MG63 (cell line): ENCODE measurements around the gene GALNT14. TPM values are rescaled to one million over a fixed set of nuclear protein-coding genes. Genes with fewer than 3 reads are reported as not detected.

Experiments
- DNase-seq: peaks from one replicate; pipeline ENCODE4 v3.0.0-alpha.2; 2020
- H3K27me3 ChIP-seq: fragments of 250-450 bp; sonication (Bioruptor Pico); 2 replicates; pipeline ENCODE4 v1.5.1; 2020; ENCODE audit warnings: mild to moderate bottlenecking, moderate library complexity
- H3K36me3 ChIP-seq: fragments of 250-450 bp; sonication (Bioruptor Pico); 2 replicates; pipeline ENCODE4 v1.5.1; 2020; ENCODE audit warnings: mild to moderate bottlenecking, moderate library complexity
- H3K4me3 ChIP-seq: fragments of 250-450 bp; sonication (Bioruptor Pico); 2 replicates; pipeline ENCODE4 v1.5.1; 2020; ENCODE audit warnings: mild to moderate bottlenecking, moderate library complexity
- H3K9me3 ChIP-seq: fragments of 250-450 bp; sonication (Bioruptor Pico); 2 replicates; pipeline ENCODE4 v1.5.1; 2020; ENCODE audit warnings: mild to moderate bottlenecking, moderate library complexity
- total RNA-seq: library from RNA; depleted of rRNA; stranded (reverse); fragments of >200 nt; shearing (Covaris generic); gene quantifications from 2 replicates; pipeline ENCODE4 v1.2.3, GENCODE V29; 2014; ENCODE audit warnings: low replicate concordance

The GALNT14 gene
- total RNA-seq, 1 experiment from 2014 or later, result 3.9 TPM

- Histone ChIP-seq H3K4me3 (no peak overlapping the region), H3K9me3 (no peaks in the 10 kb centered on the region), H3K27me3 (no peaks in the 10 kb centered on the region), H3K36me3 (no peaks in the 10 kb centered on the region)
- no peak for DNase-seq
Measured at GRCh38 chr2:31014516-31014915, 123.7 kb downstream of the GALNT14 start.

- no peaks in the 10 kb centered on the region for H3K36me3 ChIP-seq
- H3K4me3 ChIP-seq, result no peak overlapping the region
- no peak for DNase-seq
- no peaks in the 10 kb centered on the region for H3K9me3 ChIP-seq
- no peaks in the 10 kb centered on the region for H3K27me3 ChIP-seq
Measured at GRCh38 chr2:31013301-31013700, 124.9 kb downstream of the GALNT14 start.

- no peaks in the 10 kb centered on the region for H3K9me3 ChIP-seq
- DNase-seq, result no peak
Measured at GRCh38 chr2:31012406-31012805, 125.8 kb downstream of the GALNT14 start.

GRCh38 chr2:31011587-31011986, 126.7 kb downstream of the GALNT14 start:
- no peak for DNase-seq
- H3K4me3 ChIP-seq, result no peak overlapping the region
- H3K9me3 ChIP-seq, result no peaks in the 10 kb centered on the region
- H3K27me3 ChIP-seq, result no peaks in the 10 kb centered on the region
- H3K36me3 ChIP-seq, result no peaks in the 10 kb centered on the region

More at GRCh38 chr2:31012406-31012805, 125.8 kb downstream of the GALNT14 start:
- Histone ChIP-seq H3K27me3 (no peaks in the 10 kb centered on the region), H3K4me3 (no peak overlapping the region), H3K36me3 (no peaks in the 10 kb centered on the region)

- no peak for DNase-seq
- Histone ChIP-seq H3K27me3 (no peaks in the 10 kb centered on the region), H3K9me3 (no peaks in the 10 kb centered on the region)
Measured at GRCh38 chr2:31008561-31009114, 129.6 kb downstream of the GALNT14 start.

GRCh38 chr2:31004257-31004656, 134.0 kb downstream of the GALNT14 start:
- no peaks in the 10 kb centered on the region for H3K9me3 ChIP-seq
- no peaks in the 10 kb centered on the region; the same call in 1 of the 2 replicates for H3K27me3 ChIP-seq
- H3K36me3 ChIP-seq, result no peaks in the 10 kb centered on the region
- H3K4me3 ChIP-seq, result no peak overlapping the region
- DNase-seq, result no peak

More at GRCh38 chr2:31008561-31009114, 129.6 kb downstream of the GALNT14 start:
- Histone ChIP-seq H3K36me3 (no peaks in the 10 kb centered on the region), H3K4me3 (no peak overlapping the region)

GRCh38 chr2:31003749-31004148, 134.5 kb downstream of the GALNT14 start:
- no peaks in the 10 kb centered on the region; the same call in 1 of the 2 replicates for H3K27me3 ChIP-seq
- H3K4me3 ChIP-seq, result no peak overlapping the region
- no peak for DNase-seq
- H3K9me3 ChIP-seq, result no peaks in the 10 kb centered on the region
- no peaks in the 10 kb centered on the region for H3K36me3 ChIP-seq

GRCh38 chr2:31002537-31003150, 135.6 kb downstream of the GALNT14 start:
- H3K36me3 ChIP-seq, result no peaks in the 10 kb centered on the region
- no peaks in the 10 kb centered on the region; the same call in 1 of the 2 replicates for H3K27me3 ChIP-seq
- H3K4me3 ChIP-seq, result no peak overlapping the region
- no peaks in the 10 kb centered on the region for H3K9me3 ChIP-seq
- no peak for DNase-seq

GRCh38 chr2:31000970-31001369, 137.3 kb downstream of the GALNT14 start:
- no peak for DNase-seq
- Histone ChIP-seq H3K36me3 (no peaks in the 10 kb centered on the region), H3K4me3 (no peak overlapping the region), H3K9me3 (no peaks in the 10 kb centered on the region), H3K27me3 (no peaks in the 10 kb centered on the region; the same call in 1 of the 2 replicates)

- no peak for DNase-seq
- no peaks in the 10 kb centered on the region for H3K9me3 ChIP-seq
- no peaks in the 10 kb centered on the region for H3K36me3 ChIP-seq
- no peaks in the 10 kb centered on the region; the same call in 1 of the 2 replicates for H3K27me3 ChIP-seq
- no peak overlapping the region for H3K4me3 ChIP-seq
Measured at GRCh38 chr2:30998672-30999071, 139.6 kb downstream of the GALNT14 start.

GRCh38 chr2:30997979-30998378, 140.3 kb downstream of the GALNT14 start:
- no peak overlapping the region for H3K4me3 ChIP-seq
- H3K27me3 ChIP-seq, result no peaks in the 10 kb centered on the region; the same call in 1 of the 2 replicates
- DNase-seq, result no peak
- no peaks in the 10 kb centered on the region for H3K36me3 ChIP-seq
- no peaks in the 10 kb centered on the region for H3K9me3 ChIP-seq

- Histone ChIP-seq H3K27me3 (no peaks in the 10 kb centered on the region), H3K36me3 (no peaks in the 10 kb centered on the region), H3K4me3 (no peak overlapping the region), H3K9me3 (no peaks in the 10 kb centered on the region)
- DNase-seq, result no peak
Measured at GRCh38 chr2:30994227-30995056, 143.8 kb downstream of the GALNT14 start.

GRCh38 chr2:30992781-30993180, 145.5 kb downstream of the GALNT14 start:
- H3K4me3 ChIP-seq, result no peak overlapping the region
- H3K36me3 ChIP-seq, result no peaks in the 10 kb centered on the region
- H3K9me3 ChIP-seq, result no peaks in the 10 kb centered on the region
- no peak for DNase-seq
- no peaks in the 10 kb centered on the region for H3K27me3 ChIP-seq

GRCh38 chr2:30990671-30991070, 147.6 kb downstream of the GALNT14 start:
- DNase-seq, result no peak
- no peaks in the 10 kb centered on the region for H3K9me3 ChIP-seq
- no peaks in the 10 kb centered on the region for H3K36me3 ChIP-seq

GRCh38 chr2:30990176-30990575, 148.1 kb downstream of the GALNT14 start:
- Histone ChIP-seq H3K36me3 (no peaks in the 10 kb centered on the region), H3K9me3 (no peaks in the 10 kb centered on the region), H3K27me3 (no peaks in the 10 kb centered on the region), H3K4me3 (no peak overlapping the region)
- no peak for DNase-seq

More at GRCh38 chr2:30990671-30991070, 147.6 kb downstream of the GALNT14 start:
- H3K27me3 ChIP-seq, result no peaks in the 10 kb centered on the region
- no peak overlapping the region for H3K4me3 ChIP-seq

GRCh38 chr2:30989746-30990145, 148.5 kb downstream of the GALNT14 start:
- H3K36me3 ChIP-seq, result no peaks in the 10 kb centered on the region
- no peak overlapping the region for H3K4me3 ChIP-seq
- no peaks in the 10 kb centered on the region for H3K9me3 ChIP-seq
- no peaks in the 10 kb centered on the region for H3K27me3 ChIP-seq
- DNase-seq, result no peak

- Histone ChIP-seq H3K9me3 (no peaks in the 10 kb centered on the region), H3K27me3 (no peaks in the 10 kb centered on the region), H3K36me3 (no peaks in the 10 kb centered on the region), H3K4me3 (no peak overlapping the region)
- DNase-seq, result no peak
Measured at GRCh38 chr2:30987566-30987965, 150.7 kb downstream of the GALNT14 start.
